Astrocyte of the hippocampus (primary cell): ENCODE results near the gene CDH15.

Experiments used
- DNase-seq: peaks from one replicate; pipeline ENCODE4 v3.0.0; 2011; ENCODE audit warnings: low read depth, low spot score

Gene CDH15

DNA sequence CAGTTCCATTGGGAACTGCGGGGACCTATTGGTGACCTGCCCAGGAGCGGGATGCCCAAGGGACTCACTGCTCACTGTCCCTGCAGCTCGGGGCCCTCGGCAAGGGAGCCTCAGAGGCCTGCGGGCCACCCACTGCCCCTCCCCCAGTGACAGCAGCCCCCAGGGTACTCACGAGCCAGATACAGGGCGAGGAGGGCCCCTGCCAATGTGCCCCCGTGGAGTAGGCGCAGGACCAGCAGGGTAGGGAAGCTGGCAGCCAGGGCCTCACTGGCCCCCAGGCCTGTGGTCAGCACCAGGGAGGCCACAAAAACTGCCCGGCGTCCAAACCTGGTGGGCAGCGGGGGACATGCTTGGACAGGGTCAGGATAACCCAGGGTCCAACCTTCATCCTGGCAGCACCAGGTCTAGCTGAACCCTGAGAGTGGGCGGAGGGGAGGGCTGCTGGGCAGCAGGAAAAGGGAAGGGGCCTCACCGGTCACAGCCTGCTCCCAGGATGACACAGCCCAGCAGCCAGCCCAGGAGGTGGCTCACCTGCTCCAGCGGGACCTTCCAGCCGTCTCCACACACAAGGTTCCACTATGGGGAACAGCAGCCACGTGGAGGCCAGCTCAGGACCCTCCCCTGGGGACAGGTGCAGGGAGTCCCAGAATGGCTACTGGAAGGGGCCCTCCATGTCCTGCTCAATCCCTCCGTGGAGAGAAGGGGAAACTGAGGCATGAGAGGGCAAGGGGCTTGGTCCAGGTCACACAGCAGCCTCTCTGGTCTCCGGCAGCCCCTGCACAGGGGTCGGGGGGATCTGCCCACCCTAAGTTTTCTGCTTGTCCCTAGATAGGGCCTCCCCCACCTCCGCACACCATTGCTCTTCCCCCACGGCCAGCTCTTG is 27.9 kb downstream of the CDH15 start:
- no peak for DNase-seq

DNA sequence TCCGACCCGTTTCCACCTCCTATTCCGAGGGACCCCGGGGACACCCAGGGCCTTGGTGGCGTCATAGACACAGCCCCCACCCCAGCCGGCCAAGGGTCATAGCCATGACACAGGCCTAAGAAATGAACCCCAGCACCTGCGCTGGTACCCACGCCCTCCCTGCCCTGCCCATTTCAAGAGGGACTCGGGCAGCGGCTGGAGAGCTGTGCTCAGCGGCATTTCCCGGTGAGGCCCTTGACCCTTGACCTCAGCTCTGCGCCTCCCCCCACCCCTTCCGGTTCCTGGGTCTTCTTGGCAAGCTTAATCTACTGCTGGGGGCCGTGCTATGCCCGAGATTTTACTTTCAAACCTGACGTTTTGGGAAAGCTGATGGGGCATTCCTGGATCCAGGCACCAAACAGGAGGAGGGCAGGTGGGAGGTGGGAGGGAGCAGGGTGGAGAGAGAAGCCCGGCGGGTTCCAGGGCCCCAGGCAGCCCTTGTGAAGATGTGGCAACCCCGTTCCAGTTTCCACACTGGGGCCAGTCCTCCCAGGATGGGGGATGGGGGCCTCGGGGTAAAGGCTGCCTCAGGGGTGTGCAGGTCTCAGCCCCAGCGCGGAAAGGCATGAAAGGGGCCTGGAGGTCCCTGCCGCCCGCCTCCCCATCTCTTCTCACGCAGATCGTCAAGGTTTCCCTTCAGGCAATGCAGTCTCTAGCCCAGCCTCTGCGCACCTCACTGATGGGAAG is 28.7 kb downstream of the CDH15 start, which contains the start of gene SLC22A31:
SLC22A31 (minus strand) TSS at position 414 of the 726 bp plus-strand sequence; CDS start at position 378, 36 bp downstream.
- DNase-seq, result no peak

DNA sequence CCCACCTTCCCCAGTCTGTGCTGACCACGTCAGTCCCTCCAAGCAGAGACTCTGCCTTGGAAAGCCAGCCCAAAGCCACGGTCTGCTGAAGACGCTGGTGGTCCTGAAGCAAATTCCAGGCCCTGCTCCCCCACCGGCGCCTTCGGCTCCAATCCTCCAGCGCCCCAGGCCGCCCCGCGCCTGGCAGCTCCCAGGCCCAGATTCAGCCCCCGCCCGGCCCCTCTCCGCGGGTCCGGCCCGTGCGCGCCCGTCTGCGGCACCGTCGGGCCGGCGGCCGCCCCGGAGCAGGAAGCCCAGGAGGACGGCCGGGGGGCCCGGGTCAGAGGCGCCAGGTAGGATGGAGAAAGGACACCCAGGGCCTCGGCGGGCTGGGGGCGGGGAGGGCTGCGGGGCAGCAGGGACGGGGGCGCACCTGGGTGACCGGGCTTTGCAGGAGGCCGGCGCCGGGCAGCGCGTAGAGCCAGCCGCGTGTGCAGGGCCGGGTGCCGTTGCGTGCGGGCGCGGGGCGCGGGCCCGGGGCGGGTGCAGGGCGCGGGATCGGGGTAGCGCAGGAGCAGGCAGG is 29.4 kb downstream of the CDH15 start:
- no peak for DNase-seq

DNA sequence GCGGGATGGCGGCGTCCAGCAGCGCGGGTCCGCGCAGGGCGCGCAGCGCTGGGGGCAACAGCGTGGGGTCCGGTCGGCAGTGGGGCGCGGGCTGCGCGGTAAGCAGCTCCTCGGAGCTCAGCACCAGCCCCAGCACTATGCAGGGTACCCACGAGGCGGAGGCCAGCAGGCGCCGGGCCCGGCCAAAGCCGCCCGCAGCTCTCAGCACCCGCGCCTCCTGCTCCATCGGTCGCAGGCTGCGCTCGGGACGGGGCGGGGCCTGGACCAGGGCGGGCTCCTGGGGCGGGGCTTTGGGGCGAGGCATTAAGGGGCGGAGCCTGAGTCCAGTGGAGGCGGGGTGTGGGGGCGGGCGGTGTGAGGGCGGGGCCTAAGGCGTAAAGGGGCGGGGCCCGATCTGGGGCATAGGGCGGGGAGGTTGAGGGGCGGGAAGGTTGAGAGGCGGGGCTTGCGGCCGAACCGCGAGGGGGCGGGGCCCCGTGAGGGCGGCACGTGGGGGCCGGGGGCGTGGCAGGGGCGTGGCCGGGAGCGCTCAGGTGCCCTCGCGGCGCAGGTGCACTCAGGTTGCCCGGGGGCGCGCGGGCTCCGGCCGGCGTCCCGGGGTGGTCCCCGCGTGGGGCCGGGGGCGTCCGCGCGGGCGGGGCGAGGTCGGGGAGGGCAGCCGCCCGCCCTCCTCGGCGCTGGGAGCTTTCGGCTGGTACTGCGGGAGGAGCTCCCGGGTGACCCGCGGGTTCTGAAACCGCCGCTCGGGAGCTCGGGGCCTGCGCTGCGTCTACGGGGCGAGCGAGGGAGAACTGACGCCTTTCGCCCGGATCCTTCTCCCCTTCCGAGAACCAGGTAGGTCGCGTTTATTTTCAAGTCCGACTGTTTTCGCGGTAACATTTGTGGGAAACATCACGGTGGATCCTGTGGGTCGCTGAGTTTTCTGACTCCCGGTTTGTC is 30.2 kb downstream of the CDH15 start:
- DNase-seq, result peak; percentile 77

DNA sequence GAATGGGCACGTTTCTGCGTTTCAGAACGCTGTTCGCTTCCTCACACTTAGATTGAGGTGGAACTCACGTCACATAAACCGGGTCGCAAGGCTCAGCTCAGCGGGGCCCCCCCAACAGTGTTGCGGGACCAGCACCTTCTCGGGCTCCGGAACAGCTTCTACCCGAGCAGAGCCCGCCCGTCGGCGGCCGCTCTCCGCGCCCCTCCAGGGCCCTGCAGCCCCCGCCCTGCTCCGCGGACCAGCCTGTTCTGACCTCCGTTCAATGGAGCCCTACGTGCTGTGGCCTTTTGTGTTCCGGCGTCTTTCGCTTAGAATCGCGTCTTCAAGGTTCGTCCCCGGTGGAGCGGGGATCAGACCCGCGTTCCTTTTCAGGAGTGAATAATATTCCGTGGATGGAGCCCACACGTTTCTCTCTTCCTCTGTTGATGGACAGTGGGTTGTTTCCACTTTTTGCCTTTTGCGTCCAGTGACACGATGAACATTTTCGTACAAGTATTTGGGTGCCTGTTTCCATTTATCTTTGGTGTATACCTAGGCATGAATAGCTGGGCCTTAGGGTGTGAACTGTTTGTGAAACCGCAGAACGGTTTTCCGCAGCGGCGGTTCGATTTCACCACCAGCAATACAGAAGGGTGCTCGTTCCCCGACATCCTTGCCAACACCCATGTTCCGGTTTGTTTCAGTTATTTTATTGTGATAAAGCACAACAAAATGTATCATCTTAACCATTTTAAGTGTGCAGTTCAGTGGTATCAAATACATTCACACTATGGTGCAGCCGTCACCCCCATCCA is 31.1 kb downstream of the CDH15 start:
- no peak for DNase-seq

DNA sequence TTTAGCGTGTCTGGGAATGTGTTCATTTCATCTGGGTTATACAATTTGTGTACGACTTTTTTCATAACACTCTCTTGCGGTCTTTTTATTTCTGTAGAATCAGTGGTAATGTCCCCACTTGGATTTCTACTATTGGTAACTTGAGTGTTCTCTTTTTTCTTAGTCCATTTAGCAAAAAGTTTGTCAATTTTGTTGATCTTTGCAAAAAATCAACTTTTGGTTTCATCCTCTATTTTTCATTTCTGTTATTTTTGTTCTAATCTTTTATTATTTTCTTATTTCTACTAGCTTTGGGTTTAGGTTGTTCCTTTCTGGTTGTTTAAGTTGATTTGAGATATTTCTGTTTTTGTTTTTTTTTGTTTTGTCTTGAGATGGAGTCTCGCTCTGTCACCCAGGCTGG is 36.4 kb downstream of the CDH15 start:
- DNase-seq, result no peak

DNA sequence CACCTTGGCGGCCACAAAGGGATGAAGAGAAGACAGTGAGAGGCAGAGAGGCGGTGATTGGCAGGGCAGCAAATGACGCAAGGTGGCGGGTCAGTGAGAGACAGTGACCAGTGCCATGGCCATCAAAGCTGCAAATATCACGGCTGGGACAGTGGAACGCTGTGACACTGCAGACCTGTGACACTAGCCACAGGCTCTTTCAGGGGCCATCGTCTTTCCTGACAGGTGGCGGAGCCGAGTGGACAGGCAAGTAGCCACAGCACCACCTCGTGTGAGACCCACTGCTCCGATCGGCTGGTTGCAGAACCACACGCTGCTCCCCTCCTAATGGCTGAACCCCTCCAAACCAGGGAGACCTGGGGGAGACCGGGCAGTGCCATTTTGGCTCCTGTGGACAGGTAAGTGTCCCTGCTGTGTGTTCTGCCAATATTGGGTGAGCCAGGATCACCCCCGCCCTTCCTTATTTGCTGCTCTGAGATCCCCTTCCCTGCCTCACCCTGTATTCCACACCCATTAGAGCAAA is 38.0 kb downstream of the CDH15 start:
- DNase-seq, result no peak

DNA sequence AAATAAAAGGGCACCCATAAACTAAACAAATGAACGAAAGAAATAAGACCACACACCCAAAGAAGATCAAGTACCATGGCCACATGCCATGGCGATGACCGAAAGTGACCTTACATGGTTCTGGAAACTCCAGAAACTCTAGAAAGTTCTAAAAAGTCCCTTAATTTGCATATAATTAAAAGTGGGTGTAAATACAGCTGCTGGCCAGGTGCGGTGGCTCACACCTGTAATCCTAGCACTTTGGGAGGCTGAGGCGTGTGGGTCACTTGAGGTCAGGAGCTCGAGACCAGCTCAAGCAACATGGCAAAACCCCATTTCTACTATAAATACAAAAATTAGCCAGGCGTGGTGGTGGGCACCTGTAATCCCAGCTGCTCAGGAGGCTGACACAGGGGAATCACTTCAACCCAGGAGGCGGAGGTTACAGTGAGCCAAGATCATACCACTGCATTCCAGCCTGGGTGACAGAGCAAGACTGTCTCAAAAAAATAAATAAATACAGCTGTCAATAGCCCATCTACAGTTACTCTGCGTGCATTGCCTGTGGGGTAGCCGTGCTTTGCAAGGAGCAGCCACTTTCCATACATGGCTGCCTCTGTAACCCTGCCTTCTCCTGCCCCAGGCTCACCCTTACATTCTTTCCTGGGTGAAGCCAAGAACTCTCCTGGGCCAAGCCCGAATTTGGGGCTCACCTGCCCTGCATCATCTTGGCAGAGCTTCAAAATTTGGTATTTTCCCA is 38.8 kb downstream of the CDH15 start:
- no peak for DNase-seq

DNA sequence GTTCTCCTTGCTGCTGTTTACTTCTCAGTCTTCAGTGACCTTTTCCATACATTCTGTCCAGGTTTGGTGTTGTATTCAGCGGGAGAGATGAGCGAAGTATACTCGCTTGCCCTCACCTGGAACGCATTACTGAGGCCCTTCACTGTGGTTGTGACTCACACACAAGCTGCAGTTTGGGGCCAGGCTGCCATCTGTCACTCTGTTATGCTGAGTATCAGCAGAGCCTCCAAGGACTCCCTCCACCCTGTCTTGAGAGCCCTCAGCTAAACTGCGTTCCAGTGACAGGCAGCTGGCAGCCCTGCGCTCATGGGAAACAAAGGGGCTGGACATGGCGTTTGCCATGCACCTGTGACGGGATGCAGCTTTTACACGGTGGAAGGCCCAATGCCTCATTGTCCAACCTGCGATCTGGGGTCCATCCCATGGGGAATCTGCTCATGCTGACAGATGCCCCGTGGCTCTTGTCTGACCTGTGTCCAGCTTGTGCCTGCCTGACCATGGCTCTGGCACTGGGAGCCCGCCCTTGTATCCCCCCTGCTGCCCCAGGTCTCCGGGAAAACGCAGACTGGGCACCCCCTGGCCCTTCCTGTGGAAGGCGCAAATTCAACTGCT is 39.5 kb downstream of the CDH15 start:
- DNase-seq, result no peak

DNA sequence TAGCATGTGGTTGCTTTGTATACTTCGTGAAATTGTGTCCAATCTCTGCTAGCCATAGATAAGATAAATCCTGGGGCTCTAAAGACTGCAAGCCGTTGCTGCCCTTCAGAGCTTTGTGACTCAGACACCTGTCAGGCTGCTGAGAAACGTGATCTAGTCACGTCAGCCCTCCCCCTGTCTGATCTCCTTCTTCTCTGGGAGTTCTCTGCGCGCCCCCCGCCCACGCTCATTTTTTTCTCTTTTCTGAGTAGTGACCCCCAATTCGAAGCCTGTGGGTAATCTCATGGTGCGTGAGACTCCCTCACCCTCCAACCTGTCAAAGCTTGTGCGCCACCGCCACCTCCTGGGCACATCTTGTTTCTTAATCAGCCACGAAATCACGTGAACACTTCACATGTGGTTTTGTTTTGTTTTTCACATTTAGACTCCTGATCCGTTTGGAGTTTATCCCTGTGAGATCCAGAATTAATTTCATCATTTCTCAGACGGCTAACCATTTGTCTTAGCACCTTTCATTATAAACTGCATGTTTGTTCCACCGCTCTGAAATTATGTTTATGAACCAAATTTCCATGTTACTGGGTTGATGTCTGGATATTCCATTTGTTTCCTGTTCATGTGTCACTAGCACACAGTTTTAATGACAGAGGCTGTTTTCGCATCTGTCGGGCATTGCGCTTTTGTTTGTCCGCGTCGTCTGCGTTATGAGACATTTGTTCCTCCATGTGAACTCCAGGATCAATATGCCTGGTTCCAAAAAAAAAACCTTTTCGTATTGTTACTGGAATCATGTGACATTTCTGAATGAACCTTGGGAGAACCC is 45.0 kb downstream of the CDH15 start:
- DNase-seq, result peak; percentile 83

DNA sequence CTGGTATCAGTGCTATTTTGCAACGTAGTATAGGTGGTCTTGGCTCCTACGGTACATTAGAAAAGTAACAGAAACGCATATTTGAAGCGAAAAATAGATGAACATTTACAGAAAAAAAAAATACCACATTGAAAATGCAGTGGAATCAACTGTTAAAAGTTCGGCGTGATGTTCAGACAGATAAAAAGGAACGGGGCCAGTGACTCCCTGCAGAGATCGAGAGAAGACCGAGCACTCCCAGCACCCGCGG is 45.5 kb downstream of the CDH15 start:
- no peak for DNase-seq

DNA sequence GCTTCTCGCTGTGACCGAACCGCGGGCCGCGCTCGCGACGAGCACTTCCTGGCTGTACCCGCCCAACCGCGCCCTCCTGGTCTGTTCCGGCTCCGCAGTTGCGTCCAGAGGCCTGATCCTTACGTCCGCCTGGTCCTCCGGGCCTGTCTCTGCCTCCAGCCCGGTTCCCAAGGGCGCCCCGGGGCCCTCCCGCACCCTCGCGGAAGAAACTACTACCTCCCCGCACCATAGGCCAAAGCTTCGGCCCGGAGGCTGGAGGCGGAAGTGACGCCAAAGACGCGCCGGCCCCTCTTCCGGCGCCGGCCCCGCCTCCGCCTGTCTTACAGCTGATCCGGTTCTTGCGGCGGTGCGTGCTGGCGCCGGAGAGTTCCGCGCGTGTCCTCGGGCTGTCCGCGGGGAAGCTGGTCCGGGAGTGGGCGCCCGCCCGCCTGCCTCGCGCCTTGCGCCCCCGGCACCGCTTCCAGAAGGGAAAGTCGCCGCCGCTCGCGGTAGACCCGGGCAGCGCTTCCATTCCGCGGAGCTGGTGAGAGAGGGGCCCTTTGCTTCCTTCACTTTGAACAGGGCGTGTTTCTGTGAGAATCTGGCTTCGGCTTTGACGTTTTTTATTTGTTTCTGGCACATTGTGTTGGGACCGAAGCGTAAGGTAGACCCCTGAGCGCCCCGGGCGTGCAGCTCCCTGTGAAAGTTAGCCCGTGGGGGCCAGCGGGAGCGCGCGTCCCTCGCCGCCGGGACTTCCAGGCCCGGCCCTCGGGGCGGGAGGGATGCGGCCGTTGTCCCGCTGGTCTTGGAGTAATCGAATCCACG is 46.0 kb downstream of the CDH15 start, which contains the start of gene ZNF778:
ZNF778 (plus strand) TSS at position 316 of the 804 bp plus-strand sequence. CDS start 3,425 bp downstream, outside the sequence.
- peak; percentile 93 for DNase-seq

DNA sequence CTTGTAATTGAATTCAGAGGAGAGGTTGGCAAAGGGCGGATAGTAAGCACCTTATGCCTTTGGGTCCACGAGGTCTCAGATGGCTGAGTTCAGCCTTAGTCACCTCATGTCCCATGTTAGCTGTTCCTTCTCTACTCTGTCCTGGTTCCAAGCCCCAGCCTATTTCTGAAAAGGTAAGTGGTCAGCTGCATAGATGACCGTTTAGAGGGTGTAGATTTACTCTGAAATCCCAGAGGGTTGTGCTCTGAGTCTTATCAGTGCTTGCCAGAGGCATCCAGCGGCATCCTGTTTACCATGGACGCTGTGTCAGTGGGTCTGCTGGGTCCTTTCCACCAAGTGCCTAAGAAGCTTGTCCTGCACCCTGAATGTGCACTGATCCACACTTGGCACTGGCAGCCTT is 47.8 kb downstream of the CDH15 start:
- DNase-seq, result no peak

DNA sequence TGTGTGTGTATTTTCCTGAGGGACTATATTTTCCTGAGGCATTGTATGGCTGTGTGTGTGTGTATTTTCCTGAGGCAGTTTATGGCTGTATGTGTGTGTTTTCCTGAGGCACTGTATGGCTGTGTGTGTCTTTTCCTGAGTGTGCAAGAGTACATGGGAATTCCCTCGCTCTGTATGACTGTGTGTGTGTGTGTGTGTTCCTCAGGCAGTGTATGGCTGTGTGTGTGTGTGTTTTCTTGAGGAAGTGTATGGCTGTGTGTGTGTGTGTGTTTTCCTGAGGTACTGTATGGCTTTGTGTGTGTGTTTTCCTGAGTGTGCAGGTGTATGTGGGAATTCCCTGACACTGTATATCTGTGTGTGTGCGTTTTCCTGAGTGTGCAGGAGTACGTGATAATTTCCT is 50.1 kb downstream of the CDH15 start:
- no peak for DNase-seq

DNA sequence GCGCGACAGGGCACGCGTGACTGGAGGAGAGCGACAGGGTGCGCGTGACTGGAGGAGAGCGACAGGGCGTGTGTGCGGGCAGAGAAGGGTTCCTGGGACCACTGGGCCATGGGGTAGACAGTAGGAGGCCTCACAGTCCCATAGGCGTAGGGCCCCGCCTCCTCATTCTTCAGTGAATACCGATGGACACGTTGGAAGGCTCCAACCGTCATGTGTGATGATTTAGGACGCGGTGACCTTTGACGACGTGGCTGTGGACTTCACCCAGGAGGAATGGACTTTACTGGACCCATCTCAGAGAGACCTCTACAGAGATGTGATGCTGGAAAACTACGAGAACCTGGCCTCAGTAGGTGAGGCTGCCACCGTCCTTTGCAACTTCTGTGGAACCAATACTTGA is 51.4 kb downstream of the CDH15 start:
- no peak for DNase-seq

DNA sequence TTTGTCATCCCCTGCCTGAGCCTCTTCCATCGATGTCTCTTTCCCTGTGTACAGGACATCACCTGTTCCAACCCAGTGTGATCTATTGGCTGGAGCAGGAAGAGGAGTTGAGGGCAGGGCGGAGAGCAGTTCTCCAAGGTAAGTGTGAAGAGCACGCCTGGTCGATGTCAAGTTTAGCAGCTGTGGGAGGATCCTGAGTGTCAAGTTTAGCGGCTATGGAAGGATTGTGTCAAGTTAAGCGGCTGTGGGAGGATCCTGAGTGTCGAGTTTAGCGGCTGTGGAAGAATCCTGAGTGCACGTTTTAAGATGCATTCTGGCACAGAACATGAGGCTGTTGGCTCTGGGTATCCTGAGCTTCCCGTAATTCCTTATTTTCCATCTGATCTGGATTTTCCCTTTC is 53.1 kb downstream of the CDH15 start:
- DNase-seq, result no peak

DNA sequence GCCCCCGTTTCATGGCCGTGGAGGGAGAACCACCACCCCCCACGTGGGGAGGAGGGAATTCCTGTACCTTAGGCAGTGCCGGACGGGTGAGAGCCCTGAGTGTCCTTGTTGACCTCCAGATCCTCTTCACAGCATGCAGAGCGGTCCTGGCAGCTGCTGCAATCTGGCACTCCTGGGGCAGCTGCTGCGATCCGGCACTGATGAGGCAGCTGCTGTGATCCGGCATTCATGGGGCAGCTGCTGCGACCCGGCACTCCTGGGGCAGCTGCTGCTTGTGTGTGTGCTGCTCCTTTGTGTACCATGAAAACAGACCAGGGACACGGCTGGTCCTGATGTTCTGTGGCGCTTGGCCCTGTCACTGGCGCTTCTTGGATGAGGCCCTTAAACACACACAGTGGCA is 58.7 kb downstream of the CDH15 start:
- DNase-seq, result no peak

DNA sequence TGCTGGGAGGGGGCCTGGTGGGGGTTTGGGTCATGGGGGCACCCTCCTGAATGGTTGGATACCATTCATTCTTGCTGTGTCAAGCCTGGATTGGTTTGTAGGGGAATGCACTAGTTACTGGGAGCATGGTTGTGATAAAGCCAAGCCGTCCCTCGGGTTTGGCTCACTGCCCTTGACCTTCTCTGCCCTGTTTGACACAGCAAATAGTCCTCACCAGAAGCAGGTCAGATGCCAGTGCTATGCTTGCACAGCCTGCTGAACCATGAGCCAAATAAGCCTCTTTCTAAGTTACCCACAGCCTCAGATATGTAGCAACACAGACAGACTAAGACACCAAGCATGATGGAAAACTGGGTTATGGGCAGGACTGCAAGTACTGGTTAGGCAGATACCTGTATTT is 60.6 kb downstream of the CDH15 start:
- DNase-seq, result no peak
